Fibroblast of villous mesenchyme (primary cell): Measurements from ENCODE around the gene PRTN3. TPM values are rescaled to one million over a fixed set of nuclear protein-coding genes. Genes with fewer than 3 reads are reported as not detected.

Experiments used
- DNase-seq: peaks from one replicate; pipeline ENCODE4 v3.0.0-alpha.2; 2010; ENCODE audit warnings: low read depth
- H3K4me3 ChIP-seq: 2 replicates; pipeline ENCODE4 v1.5.1; 2011; ENCODE audit warnings: low read depth, mild to moderate bottlenecking, low read length
- CTCF ChIP-seq: IDR thresholded peaks from 2 replicates; pipeline ENCODE4 v1.5.1; 2012; ENCODE audit warnings: low read depth, mild to moderate bottlenecking, low read length; ENCODE audit not compliant: insufficient read depth
- total RNA-seq: library from RNA; depleted of rRNA; stranded (reverse); fragments of >200 nt; gene quantifications from 2 replicates; pipeline ENCODE4 v1.2.3, GENCODE V29; 2012

PRTN3 gene, protein sequence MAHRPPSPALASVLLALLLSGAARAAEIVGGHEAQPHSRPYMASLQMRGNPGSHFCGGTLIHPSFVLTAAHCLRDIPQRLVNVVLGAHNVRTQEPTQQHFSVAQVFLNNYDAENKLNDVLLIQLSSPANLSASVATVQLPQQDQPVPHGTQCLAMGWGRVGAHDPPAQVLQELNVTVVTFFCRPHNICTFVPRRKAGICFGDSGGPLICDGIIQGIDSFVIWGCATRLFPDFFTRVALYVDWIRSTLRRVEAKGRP
- not detected in 2 replicates for total RNA-seq

DNA sequence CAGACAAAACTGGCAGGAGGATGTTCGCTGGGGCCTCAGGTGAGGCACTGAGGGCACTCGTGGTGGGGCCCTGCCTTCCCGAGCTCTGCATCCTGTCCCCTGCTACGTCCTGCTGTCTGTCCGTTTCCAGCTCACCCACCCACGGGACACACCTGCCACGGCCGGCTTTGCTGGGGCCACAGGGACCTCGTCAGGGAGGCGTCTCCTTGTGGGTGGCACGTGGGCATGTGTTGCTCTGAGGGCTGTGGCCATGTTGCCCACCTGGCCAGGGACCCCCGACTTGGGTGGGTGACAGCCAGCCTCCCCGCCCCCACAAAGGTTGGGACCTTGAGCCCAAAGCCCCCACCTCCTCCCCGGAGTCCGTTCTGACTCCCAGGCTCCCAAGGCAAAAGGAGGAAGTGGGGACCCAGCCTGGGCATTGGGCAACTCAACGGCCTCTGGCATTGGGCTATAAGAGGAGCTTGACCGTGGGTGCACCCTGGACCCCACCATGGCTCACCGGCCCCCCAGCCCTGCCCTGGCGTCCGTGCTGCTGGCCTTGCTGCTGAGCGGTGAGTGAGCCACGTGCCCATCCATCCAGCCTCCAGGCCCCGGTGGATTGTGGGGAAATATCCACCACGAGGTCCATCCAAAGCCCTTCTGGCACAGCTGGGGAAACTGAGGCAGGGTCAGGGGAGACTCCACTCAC is at the start of gene PRTN3:
TSS of gene PRTN3 (plus strand) at position 481 of the 688 bp plus-strand sequence. CDS start at position 491, 10 bp downstream.
- DNase-seq: no peak
- TF ChIP-seq CTCF: no peak
- no peak within 1 kb of the TSS for H3K4me3 ChIP-seq

DNA sequence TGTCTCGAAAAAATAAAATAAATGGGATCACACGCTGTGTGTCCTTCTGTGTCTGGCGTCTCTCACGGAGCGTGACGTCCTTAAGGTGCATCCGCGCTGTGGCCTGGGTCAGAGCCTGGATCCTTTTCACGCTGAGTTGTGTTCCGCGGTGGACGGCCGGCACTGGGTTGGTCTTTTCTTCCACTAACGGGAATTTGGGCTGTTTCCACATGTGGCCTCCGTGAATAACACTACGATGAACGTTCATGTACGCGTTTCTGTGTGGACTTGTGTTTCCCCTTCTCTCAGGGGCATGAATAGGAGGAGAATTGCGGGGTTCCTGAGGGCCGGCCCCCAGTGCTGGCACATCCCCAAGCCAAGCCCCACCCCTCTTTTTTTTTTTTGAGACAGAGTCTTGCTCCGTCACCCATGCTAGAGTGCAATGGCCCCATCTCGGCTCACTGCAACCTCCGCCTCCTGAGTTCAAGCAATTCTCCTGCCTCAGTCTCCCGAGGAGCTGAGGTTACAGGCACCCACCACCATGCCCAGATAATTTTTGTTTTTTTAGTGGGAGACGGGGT is 49.7 kb upstream of the PRTN3 start:
- no peak for DNase-seq
- TF ChIP-seq CTCF: no peak
- no peak overlapping the region for H3K4me3 ChIP-seq

DNA sequence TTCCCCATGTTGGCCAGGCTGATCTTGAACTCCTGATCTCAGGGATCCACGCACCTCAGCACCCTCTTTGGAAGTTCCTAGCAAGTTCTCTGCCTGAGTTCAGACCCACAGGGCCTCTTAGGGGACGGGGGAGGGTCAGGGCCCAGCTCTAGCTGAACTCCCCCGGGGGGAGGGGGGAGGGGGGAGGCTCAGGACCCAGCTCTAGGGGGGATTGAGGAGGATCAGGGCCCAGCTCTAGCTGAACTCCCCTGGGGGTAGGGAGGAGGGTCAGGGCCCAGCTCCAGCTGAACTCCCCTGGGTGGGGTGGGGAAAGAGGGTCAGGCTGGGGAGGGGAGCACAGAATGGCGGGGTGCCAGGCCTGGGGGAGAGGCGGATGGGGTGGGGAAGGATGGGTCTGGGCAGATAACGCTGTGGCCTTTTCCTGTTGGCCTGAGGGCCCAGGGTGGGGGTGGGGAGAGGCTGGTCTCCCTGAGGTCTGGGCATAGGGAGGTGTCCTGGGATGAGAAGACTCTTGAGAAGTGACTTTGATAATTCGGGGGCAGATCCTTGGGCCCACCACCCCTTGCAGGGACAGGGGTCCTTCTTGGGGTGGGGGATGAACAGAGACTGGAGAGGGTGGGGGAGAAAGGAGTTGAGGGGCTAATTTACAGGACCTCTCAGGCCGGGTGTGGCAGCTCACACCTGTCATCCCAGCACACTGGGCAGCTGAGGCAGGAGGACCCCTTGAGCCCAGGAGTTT is 49.1 kb upstream of the PRTN3 start:
- no peak for TF ChIP-seq CTCF
- peak; percentile 65 for DNase-seq
- no peak overlapping the region for H3K4me3 ChIP-seq

GRCh38 chr19:792306-792885 is 48.4 kb upstream of the PRTN3 start:
- no peak for TF ChIP-seq CTCF
- no peak overlapping the region for H3K4me3 ChIP-seq

GRCh38 chr19:793806-794205 is 47.0 kb upstream of the PRTN3 start:
- no peak for DNase-seq
- H3K4me3 ChIP-seq: no peak overlapping the region
- no peak for TF ChIP-seq CTCF

More at GRCh38 chr19:792306-792885, 48.4 kb upstream of the PRTN3 start:
- no peak for DNase-seq

DNA sequence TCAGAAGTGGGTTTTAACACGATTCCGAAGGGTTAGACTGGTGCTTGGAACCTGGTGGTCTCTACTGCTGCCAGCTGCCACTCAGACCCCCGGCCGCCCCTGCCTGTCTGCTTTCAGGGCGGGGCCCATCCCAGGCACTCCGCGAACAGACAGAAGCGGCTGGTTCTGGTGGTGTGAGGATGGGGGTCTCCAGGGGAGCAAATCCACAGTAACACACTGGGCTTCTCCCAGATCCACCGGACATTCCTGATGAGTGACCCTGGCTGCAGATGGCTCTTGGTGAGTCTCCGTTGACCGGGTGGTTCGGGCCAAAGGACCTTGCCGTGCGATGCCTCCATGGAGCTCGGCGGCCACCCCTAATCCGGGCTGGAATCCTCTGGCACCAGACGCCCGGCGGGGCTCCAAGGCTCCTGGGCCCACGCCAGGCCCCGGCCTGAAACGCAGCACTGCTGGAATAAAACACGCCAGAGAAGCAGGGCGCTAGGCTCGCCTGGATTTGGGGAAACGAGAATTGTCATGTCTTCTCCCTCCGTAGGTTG is 45.7 kb upstream of the PRTN3 start:
- no peak overlapping the region for H3K4me3 ChIP-seq
- no peak for TF ChIP-seq CTCF
- no peak for DNase-seq
